HG03280 (cell line): Measurements from ENCODE around the gene TRPC4AP.
"Not testable (repeated sequence)": the region's sequence is repeated elsewhere in the genome, so short reads cannot be mapped to it uniquely, and the experiment has no call there.

Source experiments
- ATAC-seq: cut with Tn5 transposase; IDR thresholded peaks from one replicate; pipeline ENCODE4 v1.9.1; 2021; ENCODE audit warnings: mild to moderate bottlenecking, moderate library complexity; ENCODE audit not compliant: unreplicated experiment

The TRPC4AP gene

GRCh38 chr20:35060168-35060567 is 32.4 kb downstream of the TRPC4AP start:
- no peak for ATAC-seq

- ATAC-seq, result no peak
These were observed 33.0 kb downstream of the TRPC4AP start for GRCh38 chr20:35059612-35060011.

- no peak for ATAC-seq
These were observed 33.5 kb downstream of the TRPC4AP start for GRCh38 chr20:35059110-35059509.

- ATAC-seq, result no peak
These were observed 36.9 kb downstream of the TRPC4AP start for GRCh38 chr20:35055445-35056276.

- ATAC-seq, result no peak
These were observed 37.8 kb downstream of the TRPC4AP start for GRCh38 chr20:35054814-35055213.

GRCh38 chr20:35052616-35053015 is 40.0 kb downstream of the TRPC4AP start:
- ATAC-seq, result not testable (repeated sequence)

GRCh38 chr20:35049776-35050352 is 42.7 kb downstream of the TRPC4AP start:
- ATAC-seq, result no peak

- ATAC-seq, result no peak
These were observed 43.9 kb downstream of the TRPC4AP start for GRCh38 chr20:35048739-35049138.

- no peak for ATAC-seq
These were observed 50.3 kb downstream of the TRPC4AP start for GRCh38 chr20:35042268-35042667.

GRCh38 chr20:35040646-35041045 is 52.0 kb downstream of the TRPC4AP start:
- ATAC-seq, result no peak

GRCh38 chr20:35039846-35040489 is 52.6 kb downstream of the TRPC4AP start:
- no peak for ATAC-seq

GRCh38 chr20:35039146-35039545 is 53.5 kb downstream of the TRPC4AP start:
- no peak for ATAC-seq

- no peak for ATAC-seq
These were observed 58.5 kb downstream of the TRPC4AP start for GRCh38 chr20:35034145-35034544.

GRCh38 chr20:35030136-35030535 is 62.5 kb downstream of the TRPC4AP start:
- no peak for ATAC-seq

GRCh38 chr20:35027301-35027700 is 65.3 kb downstream of the TRPC4AP start:
- ATAC-seq, result no peak

- no peak for ATAC-seq
These were observed 67.5 kb downstream of the TRPC4AP start for GRCh38 chr20:35025116-35025515.

GRCh38 chr20:35023624-35024023 is 69.0 kb downstream of the TRPC4AP start:
- no peak for ATAC-seq

GRCh38 chr20:35021831-35022230 is 70.8 kb downstream of the TRPC4AP start:
- no peak for ATAC-seq

- ATAC-seq, result no peak
These were observed 71.5 kb downstream of the TRPC4AP start for GRCh38 chr20:35021063-35021462.

GRCh38 chr20:35020108-35020928 is 72.3 kb downstream of the TRPC4AP start:
- ATAC-seq, result no peak
